SW480 (cell line): Measurements from ENCODE around the gene CDC37L1.

Source experiments
- DNase-seq: peaks from one replicate; pipeline ENCODE4 v3.0.0-alpha.2; 2016; ENCODE audit warnings: low spot score

CDC37L1 gene

GRCh38 chr9:4714266-4715016 is 35.1 kb downstream of the CDC37L1 start:
- no peak for DNase-seq

- no peak for DNase-seq
Measured at GRCh38 chr9:4716163-4716562, 36.8 kb downstream of the CDC37L1 start.

- DNase-seq = no peak
Measured at GRCh38 chr9:4717815-4718214, 38.4 kb downstream of the CDC37L1 start.

GRCh38 chr9:4718911-4719310 is 39.5 kb downstream of the CDC37L1 start:
- no peak for DNase-seq

GRCh38 chr9:4721736-4722135 is 42.4 kb downstream of the CDC37L1 start:
- no peak for DNase-seq

- DNase-seq = no peak
Measured at GRCh38 chr9:4725706-4726442, 46.5 kb downstream of the CDC37L1 start.

GRCh38 chr9:4727593-4727992 is 48.2 kb downstream of the CDC37L1 start:
- DNase-seq = no peak

GRCh38 chr9:4732890-4733289 is 53.5 kb downstream of the CDC37L1 start:
- no peak for DNase-seq

- DNase-seq = no peak
Measured at GRCh38 chr9:4734150-4734549, 54.8 kb downstream of the CDC37L1 start.

- DNase-seq = no peak
Measured at GRCh38 chr9:4738866-4739586, 59.7 kb downstream of the CDC37L1 start.

GRCh38 chr9:4739587-4740387 is 60.4 kb downstream of the CDC37L1 start:
- no peak for DNase-seq

- no peak for DNase-seq
Measured at GRCh38 chr9:4740388-4740637, 60.9 kb downstream of the CDC37L1 start.

- DNase-seq = peak; percentile 81
Measured at GRCh38 chr9:4740638-4741364, 61.4 kb downstream of the CDC37L1 start, which contains the start of gene AK3. Gene AK3 (minus strand): TSS chr9:4741202. CDS start chr9:4741087, 115 bp downstream.

GRCh38 chr9:4741365-4742089 is 62.2 kb downstream of the CDC37L1 start:
- peak; percentile 43 for DNase-seq

- DNase-seq = no peak
Measured at GRCh38 chr9:4742246-4742645, 62.9 kb downstream of the CDC37L1 start.

GRCh38 chr9:4743131-4743875 is 63.9 kb downstream of the CDC37L1 start:
- DNase-seq = no peak

- no peak for DNase-seq
Measured at GRCh38 chr9:4746278-4747030, 67.1 kb downstream of the CDC37L1 start.

- DNase-seq = no peak
Measured at GRCh38 chr9:4748612-4749011, 69.2 kb downstream of the CDC37L1 start.

GRCh38 chr9:4750023-4750673 is 70.8 kb downstream of the CDC37L1 start:
- peak; percentile 25 for DNase-seq
